Endothelial cell of hepatic sinusoid (primary cell): ENCODE measurements around the gene MAPK6.
"Not testable (repeated sequence)": the region's sequence is repeated elsewhere in the genome, so short reads cannot be mapped to it uniquely, and the experiment has no call there.

ENCODE experiments used
- in situ Hi-C: cut with HindIII; loops from 2 replicates; pipeline ENCODE4 v1.10.0; 2017; ENCODE audit warnings: low sequenced_read_pairs

Gene MAPK6

DNA sequence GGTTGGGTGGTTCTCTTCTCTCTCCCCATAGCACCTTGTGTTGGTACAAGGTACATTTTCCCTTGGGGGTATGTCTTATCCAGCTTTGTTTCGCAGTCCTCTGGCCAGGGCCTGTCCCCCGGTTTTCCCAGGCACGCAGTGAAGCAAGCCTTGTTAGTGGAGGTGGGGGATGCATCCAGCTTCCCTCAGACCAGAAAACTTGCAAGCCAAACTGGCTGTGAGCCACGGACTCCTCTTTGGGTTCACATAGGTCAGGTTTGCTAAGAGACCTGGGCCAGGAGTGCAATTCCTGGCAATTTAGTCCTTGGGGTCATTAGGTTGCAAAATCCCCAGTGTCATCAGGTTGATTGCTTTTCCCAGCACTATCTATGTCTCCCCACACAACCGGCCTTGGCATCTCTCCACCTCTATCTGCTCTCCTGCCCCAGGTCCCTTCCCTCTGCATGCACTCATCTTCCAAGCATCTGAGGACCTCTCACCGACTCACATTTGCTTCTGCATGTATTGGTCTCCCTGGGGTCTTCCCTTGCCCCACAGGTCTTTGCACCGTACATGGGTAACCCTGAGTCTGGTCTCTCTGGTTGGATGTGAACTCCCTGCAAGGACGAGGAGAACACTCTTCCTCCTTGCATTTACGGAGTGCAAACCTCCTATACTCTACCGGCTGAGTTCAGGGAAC lies 59.3 kb downstream of the MAPK6 start:
- in situ Hi-C loops: loop anchor here (5.0 kb wide), 1 partner anchor 96 kb away; no protein-coding TSS in a partner anchor

DNA sequence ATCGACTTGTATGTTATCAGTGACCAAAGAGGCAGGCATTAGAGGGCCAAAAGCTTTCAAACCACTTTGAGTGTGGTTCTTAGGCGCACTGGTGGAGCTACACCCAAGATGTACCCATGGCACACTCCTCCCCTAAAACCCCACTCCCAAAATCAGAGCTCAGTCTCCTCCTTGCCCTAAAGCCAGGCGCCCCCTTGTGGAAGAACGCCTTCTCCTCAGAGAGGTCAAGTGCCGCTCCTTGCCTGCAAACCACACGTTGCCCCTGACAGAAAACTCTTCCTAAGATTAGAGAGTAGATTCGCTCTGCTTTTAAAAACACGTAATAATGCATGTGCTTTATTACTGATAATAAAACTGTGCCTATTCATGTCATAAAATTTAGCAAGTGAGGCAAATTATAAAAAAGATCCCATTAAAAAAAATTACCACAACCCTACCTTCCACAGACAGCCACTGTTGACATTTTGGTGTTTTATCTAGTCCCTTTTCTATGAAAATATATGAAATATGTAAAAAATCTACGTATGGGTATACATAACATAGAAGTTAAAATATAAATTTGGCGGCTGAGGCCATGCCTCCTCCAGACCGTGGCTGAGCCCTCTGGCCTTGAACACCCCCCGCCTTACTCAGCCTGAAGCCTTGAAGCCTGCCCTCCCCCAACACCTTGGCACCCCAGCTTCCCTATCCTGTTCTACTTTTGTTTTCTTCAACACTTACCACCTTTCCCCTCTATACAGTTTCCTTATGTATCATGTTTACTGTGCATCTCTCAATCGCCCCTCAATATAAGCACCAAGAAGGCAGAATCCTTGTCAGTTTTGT lies 60.1 kb downstream of the MAPK6 start:
- in situ Hi-C loops: loop anchor here (5.0 kb wide), 1 partner anchor 97 kb away; no protein-coding TSS in a partner anchor

- in situ Hi-C loops: no loop called here
Observed at GRCh38 chr15:52080031-52080430, 61.0 kb downstream of the MAPK6 start.

- in situ Hi-C loops: no loop called here
Observed at GRCh38 chr15:52080706-52081392, 61.8 kb downstream of the MAPK6 start.

DNA sequence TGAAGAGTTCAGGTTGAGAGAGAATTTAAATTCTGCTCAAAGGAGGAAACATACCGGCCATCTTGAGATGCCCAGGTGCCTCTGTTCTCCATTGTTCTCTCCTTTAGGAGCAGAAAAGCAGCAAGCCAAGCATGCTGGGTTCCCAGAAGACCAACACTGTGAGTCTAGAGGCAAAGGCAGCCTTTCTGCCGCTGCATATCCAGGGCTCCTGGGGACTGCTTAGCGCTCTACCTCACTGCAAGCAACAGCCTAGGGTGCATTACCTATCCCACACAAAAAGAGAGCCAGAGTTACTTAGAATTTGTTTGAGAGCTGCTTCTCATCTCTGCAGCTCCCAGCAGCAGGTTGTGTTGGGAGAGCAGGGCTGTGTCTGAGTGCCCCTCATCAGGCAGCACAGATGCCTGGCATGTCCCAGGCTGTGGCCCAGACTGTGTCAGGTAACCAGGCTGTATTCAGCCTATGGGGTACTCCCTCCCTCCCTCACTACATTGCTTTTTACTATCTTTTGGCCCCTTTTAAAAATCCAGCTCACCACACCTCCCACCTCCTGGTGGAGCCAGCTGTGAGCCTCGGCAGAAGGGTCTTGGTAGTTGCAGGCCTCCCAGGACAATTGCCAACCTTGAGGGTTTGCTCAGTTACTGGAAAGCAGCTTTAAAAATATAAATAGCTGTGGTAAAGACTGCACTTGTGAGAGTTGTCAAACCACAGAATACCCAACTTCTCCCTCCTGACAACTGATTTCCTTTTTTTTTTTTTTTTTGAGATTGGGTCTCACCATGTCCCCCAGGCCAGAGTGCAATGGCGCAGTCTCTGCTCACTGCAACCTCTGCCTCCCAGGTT lies 63.4 kb downstream of the MAPK6 start:
- in situ Hi-C loops: no loop called here

- in situ Hi-C loops: not testable (repeated sequence)
Observed at GRCh38 chr15:52083037-52083359, 64.0 kb downstream of the MAPK6 start.

GRCh38 chr15:52083603-52084002 lies 64.6 kb downstream of the MAPK6 start:
- in situ Hi-C loops: no loop called here

DNA sequence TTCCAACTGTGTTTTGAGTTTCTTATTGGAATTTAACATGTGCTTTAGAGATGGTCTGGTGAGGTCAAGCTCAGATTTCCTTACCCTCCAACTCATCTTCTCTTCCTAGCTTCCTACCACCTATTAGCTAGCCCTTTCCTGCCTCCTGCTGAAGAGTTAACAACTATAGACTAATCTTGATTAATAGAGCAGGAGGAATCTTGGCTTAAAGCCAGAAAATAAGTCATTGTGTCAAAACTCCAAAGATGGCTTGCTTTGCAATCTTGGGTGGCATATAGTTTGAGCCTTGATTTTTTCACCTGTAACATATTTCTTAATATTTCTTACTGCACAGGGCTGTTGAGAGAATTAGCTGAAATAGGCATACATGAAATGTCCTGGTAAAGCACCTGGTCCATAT lies 66.3 kb downstream of the MAPK6 start:
- in situ Hi-C loops: loop anchor here (5.0 kb wide), 1 partner anchor 48 kb away; no protein-coding TSS in a partner anchor

- in situ Hi-C loops: loop anchor here (5.0 kb wide), 1 partner anchor 49 kb away; no protein-coding TSS in a partner anchor
Observed at GRCh38 chr15:52086011-52086786, 67.2 kb downstream of the MAPK6 start.

- in situ Hi-C loops: no loop called here
Observed at GRCh38 chr15:52090193-52090592, 71.2 kb downstream of the MAPK6 start.

DNA sequence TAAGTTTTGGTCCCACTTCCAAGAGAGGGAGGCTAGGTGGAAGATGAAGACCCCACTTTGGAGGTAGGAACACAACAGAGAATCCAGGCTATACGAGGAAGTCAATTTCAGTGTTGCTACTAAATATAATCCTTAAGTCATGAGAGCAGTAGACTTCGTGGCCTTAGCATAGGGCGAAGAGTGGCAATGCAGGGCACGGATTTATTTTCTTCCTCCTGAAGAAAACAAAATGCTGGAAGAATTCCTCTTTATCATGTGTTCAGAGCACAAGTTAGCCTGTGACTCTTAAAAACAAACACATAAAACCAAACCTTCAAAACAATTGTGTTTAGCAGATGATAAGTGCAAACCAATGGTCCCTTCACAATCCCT lies 74.1 kb downstream of the MAPK6 start:
- in situ Hi-C loops: no loop called here

- in situ Hi-C loops: no loop called here
Observed at GRCh38 chr15:52093539-52094510, 74.8 kb downstream of the MAPK6 start.

DNA sequence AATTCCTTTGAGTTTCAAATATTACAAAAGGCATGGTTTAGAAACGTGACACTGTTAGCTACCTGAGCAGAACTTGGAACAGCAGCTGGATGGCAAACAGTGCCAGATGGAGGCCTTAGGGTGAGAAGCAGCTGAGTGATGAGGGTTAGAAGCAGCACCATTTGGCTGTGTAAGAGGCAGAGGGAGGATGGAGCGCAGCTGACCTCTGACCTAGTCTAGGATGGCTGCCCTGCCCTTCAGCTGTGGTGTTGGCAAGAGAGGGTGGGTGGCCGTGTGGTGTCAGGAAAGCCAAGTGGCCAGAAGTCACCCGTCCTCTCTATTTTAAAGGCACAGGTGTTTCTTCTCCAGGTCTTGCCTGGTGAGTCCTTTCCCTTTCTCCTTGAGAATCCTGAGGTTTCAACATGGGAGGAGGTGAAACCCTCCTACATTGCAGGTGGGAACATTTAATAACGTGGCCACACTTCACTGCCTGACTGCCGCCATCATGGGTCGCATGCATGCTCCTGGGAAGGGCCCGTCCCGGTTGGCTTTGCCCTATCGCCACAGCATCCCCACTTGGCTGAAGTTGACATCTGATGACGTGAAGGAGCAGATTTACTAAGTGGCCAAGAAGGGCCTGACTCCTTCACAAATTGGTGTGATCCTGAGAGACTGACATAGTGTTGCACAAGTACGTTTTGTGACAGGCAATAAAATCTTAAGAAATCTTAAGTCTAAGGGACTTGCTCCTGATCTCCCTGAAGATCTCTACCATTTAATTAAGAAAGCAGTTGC lies 76.0 kb downstream of the MAPK6 start:
- in situ Hi-C loops: no loop called here

- in situ Hi-C loops: no loop called here
Observed at GRCh38 chr15:52095597-52096262, 76.7 kb downstream of the MAPK6 start.

DNA sequence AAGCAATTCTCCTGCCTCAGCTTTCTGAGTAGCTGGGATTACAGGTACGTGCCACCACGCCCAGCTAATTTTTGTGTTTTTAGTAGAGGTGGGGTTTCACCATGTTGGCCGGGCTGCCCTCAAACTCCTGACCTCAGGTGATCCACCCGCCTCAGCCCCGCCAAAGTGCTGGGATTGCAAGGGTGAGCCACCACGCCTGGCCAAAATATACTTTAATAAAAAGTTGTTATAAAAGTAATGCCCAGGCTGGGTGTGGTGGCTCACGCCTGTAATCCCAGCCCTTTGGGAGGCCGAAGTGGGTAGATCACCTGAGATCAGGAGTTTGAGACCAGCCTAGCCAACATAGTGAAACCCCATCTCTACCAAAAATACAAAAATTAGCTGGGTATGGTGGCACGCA lies 77.5 kb downstream of the MAPK6 start:
- in situ Hi-C loops: not testable (repeated sequence)

GRCh38 chr15:52097180-52097579 lies 78.2 kb downstream of the MAPK6 start:
- in situ Hi-C loops: no loop called here

- in situ Hi-C loops: no loop called here
Observed at GRCh38 chr15:52098323-52098722, 79.3 kb downstream of the MAPK6 start.
